WTC11 (cell line): ENCODE data around the gene ZDHHC8. TPM values are rescaled to one million over a fixed set of nuclear protein-coding genes. Genes with fewer than 3 reads are reported as not detected.

Experiments used
- ATAC-seq: fragments of 200-7000 bp; cut with Tn5 transposase; 2 replicates; pipeline ENCODE4 v1.10.0; 2021; ENCODE audit warnings: mild to moderate bottlenecking, moderate library complexity
- CTCF ChIA-PET: fragments of 300-600 bp; sonication (Branson Sonifier 250); formaldehyde crosslinking; loops from one replicate; lab custom pipeline; 2021; ENCODE audit warnings: antibody characterized with exemption; lab: Charles Lee
- POLR2A ChIA-PET: fragments of 350-600 bp; sonication (Branson Sonifier 250); formaldehyde crosslinking; loops from one replicate; lab custom pipeline; 2021; ENCODE audit warnings: antibody characterized with exemption; lab: Charles Lee
- DNase-seq: peaks from one replicate; pipeline ENCODE4 v3.0.0; 2021; ENCODE audit warnings: low spot score
- H3K27ac Mint-ChIP-seq: 2 replicates; pipeline ENCODE4 v1.8.0; 2021; ENCODE audit warnings: mixed read lengths
- H3K27me3 Mint-ChIP-seq: 2 replicates; pipeline ENCODE4 v1.8.0; 2021; ENCODE audit warnings: low read depth, mild to moderate bottlenecking, moderate library complexity, mixed read lengths
- H3K36me3 Mint-ChIP-seq: 2 replicates; pipeline ENCODE4 v1.8.0; 2021; ENCODE audit warnings: mixed read lengths
- H3K4me1 Mint-ChIP-seq: 2 replicates; pipeline ENCODE4 v1.8.0; 2022; ENCODE audit warnings: mixed read lengths
- H3K4me3 Mint-ChIP-seq: 2 replicates; pipeline ENCODE4 v1.8.0; 2021; ENCODE audit warnings: mild to moderate bottlenecking, moderate library complexity, mixed read lengths
- H3K9me3 Mint-ChIP-seq: 2 replicates; pipeline ENCODE4 v1.8.0; 2021; ENCODE audit warnings: mixed read lengths
- AR ChIP-seq: fragments of 250-450 bp; sonication (Bioruptor Pico); IDR thresholded peaks from 2 replicates; pipeline ENCODE4 v1.9.0; 2021; ENCODE audit warnings: mild to moderate bottlenecking
- ARID4B ChIP-seq: sonication (generic); formaldehyde crosslinking; IDR thresholded peaks from 2 replicates; pipeline ENCODE4 v1.8.0; 2023; ENCODE audit warnings: missing genetic modification reagents, mild to moderate bottlenecking, borderline replicate concordance
- ATF3 ChIP-seq: sonication (generic); formaldehyde crosslinking; conservative IDR thresholded peaks from 2 replicates; pipeline ENCODE4 v1.8.1; 2022; ENCODE audit warnings: mild to moderate bottlenecking, missing genetic modification reagents
- CBFB ChIP-seq: sonication (generic); formaldehyde crosslinking; IDR thresholded peaks from 2 replicates; pipeline ENCODE4 v1.8.1; 2022; ENCODE audit warnings: mild to moderate bottlenecking, low read depth, missing genetic modification reagents
- CDX4 ChIP-seq: fragments of 250-450 bp; sonication (Bioruptor Pico); IDR thresholded peaks from 2 replicates; pipeline ENCODE4 v1.9.0; 2021; ENCODE audit warnings: moderate library complexity, mild to moderate bottlenecking, inconsistent platforms, borderline replicate concordance
- E2F5 ChIP-seq: sonication (generic); formaldehyde crosslinking; IDR thresholded peaks from 2 replicates; pipeline ENCODE4 v1.8.1; 2022; ENCODE audit warnings: mild to moderate bottlenecking, moderate library complexity, missing genetic modification reagents
- FOXJ3 ChIP-seq: sonication (generic); formaldehyde crosslinking; IDR thresholded peaks from 2 replicates; pipeline ENCODE4 v1.9.0; 2021; ENCODE audit warnings: missing genetic modification reagents, mild to moderate bottlenecking, borderline replicate concordance
- GTF2I ChIP-seq: fragments of 250-450 bp; sonication (Bioruptor Pico); conservative IDR thresholded peaks from 2 replicates; pipeline ENCODE4 v1.4.0; 2021; ENCODE audit warnings: mild to moderate bottlenecking
- HMGXB4 ChIP-seq: sonication (generic); formaldehyde crosslinking; IDR thresholded peaks from 2 replicates; pipeline ENCODE4 v1.8.1; 2023; ENCODE audit warnings: mild to moderate bottlenecking, moderate library complexity, missing genetic modification reagents
- JUN ChIP-seq: sonication (generic); formaldehyde crosslinking; IDR thresholded peaks from 2 replicates; pipeline ENCODE4 v1.8.0; 2023; ENCODE audit warnings: mild to moderate bottlenecking, missing genetic modification reagents
- NR2C2 ChIP-seq: sonication (generic); formaldehyde crosslinking; IDR thresholded peaks from 2 replicates; pipeline ENCODE4 v1.8.0; 2022; ENCODE audit warnings: mild to moderate bottlenecking, missing genetic modification reagents
- NR3C1 ChIP-seq: sonication (generic); formaldehyde crosslinking; conservative IDR thresholded peaks from 2 replicates; pipeline ENCODE4 v1.8.1; 2023; ENCODE audit warnings: low read depth, mild to moderate bottlenecking, missing genetic modification reagents
- ZNF121 ChIP-seq: sonication (generic); formaldehyde crosslinking; IDR thresholded peaks from 2 replicates; pipeline ENCODE4 v1.8.0; 2023; ENCODE audit warnings: missing genetic modification reagents
- ZNF263 ChIP-seq: sonication (generic); formaldehyde crosslinking; IDR thresholded peaks from 2 replicates; pipeline ENCODE4 v1.8.1; 2022; ENCODE audit warnings: low read depth, mild to moderate bottlenecking, moderate library complexity, missing genetic modification reagents
- ZSCAN18 ChIP-seq: fragments of 250-450 bp; sonication (Bioruptor Pico); IDR thresholded peaks from 2 replicates; pipeline ENCODE4 v2.1.2; 2022; ENCODE audit warnings: mild to moderate bottlenecking, moderate library complexity
- total RNA-seq: library from RNA; stranded (reverse); gene quantifications from 3 replicates; pipeline ENCODE4 v1.2.3, GENCODE V29; 2021

The ZDHHC8 gene
- total RNA-seq, 1 experiment from 2014 or later, result 79.7 TPM

- TF ChIP-seq CDX4, result no peak
- no peak for TF ChIP-seq ZSCAN18
These were observed 45.8 kb downstream of the ZDHHC8 start (continued) for GRCh38 chr22:20177217-20177911.

- Mint-ChIP-seq H3K27ac (no peak overlapping the region), H3K9me3 (no peaks in the 10 kb centered on the region), H3K27me3 (no peaks in the 10 kb centered on the region), H3K4me3 (no peak overlapping the region), H3K36me3 (no peaks in the 10 kb centered on the region), H3K4me1 (no peaks in the 10 kb centered on the region)
- 0 out of 2 replicates have a peak, but pooled peaks have one; percentile 44 for TF ChIP-seq NR2C2 (CRISPR knock-in tag)
- TF ChIP-seq CBFB (CRISPR knock-in tag), result no peak
- ChIA-PET CTCF (interaction anchor here (1.3 to 4.4 kb wide), 4 partner anchors 8 to 21 kb away, joined by 3 to 25 read pairs (median 4); no protein-coding TSS in a partner anchor), POLR2A (no interaction called here)
- DNase-seq (no peak), ATAC-seq (no peak)
These were observed 46.7 kb downstream of the ZDHHC8 start for GRCh38 chr22:20178075-20178914.

GRCh38 chr22:20178915-20179227, 47.3 kb downstream of the ZDHHC8 start:
- ATAC-seq, result no peak
- POLR2A ChIA-PET, result no interaction called here
- Mint-ChIP-seq H3K4me1 (no peaks in the 10 kb centered on the region), H3K9me3 (no peaks in the 10 kb centered on the region), H3K4me3 (no peak overlapping the region), H3K27ac (no peak overlapping the region), H3K36me3 (no peaks in the 10 kb centered on the region), H3K27me3 (no peaks in the 10 kb centered on the region)
- DNase-seq, result no peak
- CTCF ChIA-PET, result interaction anchor here (1.4 to 1.6 kb wide), 2 partner anchors 8 to 11 kb away, joined by 3 to 5 read pairs; no protein-coding TSS in a partner anchor
- TF ChIP-seq CDX4 (no peak), ARID4B (no peak), NR3C1 (CRISPR knock-in tag) (no peak), AR (CRISPR knock-in tag) (no peak), ZNF121 (no peak), ATF3 (CRISPR knock-in tag) (no peak), HMGXB4 (CRISPR knock-in tag) (no peak), ZSCAN18 (no peak), ZNF263 (CRISPR knock-in tag) (no peak), E2F5 (no peak), JUN (CRISPR knock-in tag) (no peak), FOXJ3 (no peak), GTF2I (CRISPR knock-in tag) (no peak)
